Common myeloid progenitor, CD34-positive (primary cell): ENCODE results near the gene CCNYL1. TPM values are rescaled to one million over a fixed set of nuclear protein-coding genes. Genes with fewer than 3 reads are reported as not detected.
A peak's percentile ranks its signal among the peaks of the same experiment; 100 is the strongest.

Experiments
- CTCF ChIA-PET: fragments of 350-600 bp; sonication (Branson Sonifier 250); formaldehyde crosslinking; loops from one replicate; lab custom pipeline; 2021; ENCODE audit warnings: antibody characterized with exemption; lab: Charles Lee
- POLR2A ChIA-PET: fragments of 350-600 bp; sonication (Branson Sonifier 250); formaldehyde crosslinking; loops from one replicate; lab custom pipeline; 2021; ENCODE audit warnings: antibody characterized with exemption; lab: Charles Lee
- DNase-seq, 3 donors: peaks; one replicate each; pipeline versions ENCODE4 v3.0.0 to v3.0.0-alpha.2; 2013
- H3K27ac ChIP-seq, 2 experiments: 1 replicate in 1 of 2; 2 replicates in 1 of 2; pipeline ENCODE4 v1.7.0; 2013; ENCODE audit warnings: inconsistent platforms in 2 of 2, low read length in 2 of 2, mild to moderate bottlenecking in 2 of 2, low read depth in 1 of 2, moderate library complexity in 1 of 2; ENCODE audit not compliant: severe bottlenecking in 2 of 2, insufficient read depth in 1 of 2, poor library complexity in 1 of 2
- H3K27me3 ChIP-seq, 5 experiments: replicated peaks in 2 of 5; 1 replicate in 3 of 5; 2 replicates in 2 of 5; pipeline versions ENCODE4 v1.6.1 to v1.7.0; 2013; ENCODE audit warnings: low read length in 4 of 5, mild to moderate bottlenecking in 2 of 5, moderate library complexity in 2 of 5, inconsistent platforms in 1 of 5; ENCODE audit not compliant: insufficient read depth in 5 of 5, control insufficient read depth in 4 of 5
- H3K36me3 ChIP-seq, 4 experiments: 1 replicate in 2 of 4; 2 replicates in 2 of 4; pipeline versions ENCODE4 v1.6.1 to v1.7.0; 2013; ENCODE audit warnings: low read length in 3 of 4, control low read depth in 1 of 4, mild to moderate bottlenecking in 1 of 4; ENCODE audit not compliant: control insufficient read depth in 4 of 4, insufficient read depth in 4 of 4
- H3K4me1 ChIP-seq, 4 experiments: 1 replicate in 3 of 4; 2 replicates in 1 of 4; pipeline versions ENCODE4 v1.6.1 to v1.7.1; 2013; ENCODE audit warnings: low read length in 3 of 4, mild to moderate bottlenecking in 3 of 4, control low read depth in 1 of 4, inconsistent platforms in 1 of 4, moderate library complexity in 1 of 4; ENCODE audit not compliant: control insufficient read depth in 4 of 4, insufficient read depth in 4 of 4; ENCODE audit errors: control extremely low read depth in 1 of 4
- H3K4me3 ChIP-seq, 7 experiments: 1 replicate in 4 of 7; 2 replicates in 3 of 7; pipeline versions ENCODE4 v1.5.1 to v1.7.0; 2013; ENCODE audit warnings: mild to moderate bottlenecking in 7 of 7, low read length in 6 of 7, moderate library complexity in 6 of 7, inconsistent platforms in 2 of 7, low read depth in 2 of 7, control low read depth in 1 of 7; ENCODE audit not compliant: insufficient read depth in 4 of 7, control insufficient read depth in 1 of 7; ENCODE audit errors: extremely low read depth in 1 of 7
- H3K9me3 ChIP-seq, 5 experiments: 1 replicate in 4 of 5; 2 replicates in 1 of 5; pipeline versions ENCODE4 v1.6.1 to v1.7.1; 2013; ENCODE audit warnings: low read length in 4 of 5, mild to moderate bottlenecking in 2 of 5, inconsistent platforms in 1 of 5, low read depth in 1 of 5, moderate library complexity in 1 of 5; ENCODE audit not compliant: control insufficient read depth in 4 of 5, insufficient read depth in 2 of 5; ENCODE audit errors: control extremely low read depth in 1 of 5
- WGBS: methylation state at CpG from one replicate; pipeline ENCODE4 v1.1.5; 2013; ENCODE audit not compliant: insufficient coverage; 5-methylcytosine and 5-hydroxymethylcytosine counted together
- polyA plus RNA-seq: library from polyadenylated mRNA; unstranded; fragments of 120-200 nt; gene quantifications from one replicate; pipeline ENCODE4 v1.2.1, GENCODE V29; 2013

Gene CCNYL1
- 14.0 TPM for polyA plus RNA-seq

GRCh38 chr2:207710814-207711740, at the start of gene CCNYL1:
CCNYL1 (plus strand) TSS chr2:207711640; CDS start chr2:207711897, 257 bp downstream.
- WGBS: 0% methylated on average over 43 of the region's 60 CpGs

DNA sequence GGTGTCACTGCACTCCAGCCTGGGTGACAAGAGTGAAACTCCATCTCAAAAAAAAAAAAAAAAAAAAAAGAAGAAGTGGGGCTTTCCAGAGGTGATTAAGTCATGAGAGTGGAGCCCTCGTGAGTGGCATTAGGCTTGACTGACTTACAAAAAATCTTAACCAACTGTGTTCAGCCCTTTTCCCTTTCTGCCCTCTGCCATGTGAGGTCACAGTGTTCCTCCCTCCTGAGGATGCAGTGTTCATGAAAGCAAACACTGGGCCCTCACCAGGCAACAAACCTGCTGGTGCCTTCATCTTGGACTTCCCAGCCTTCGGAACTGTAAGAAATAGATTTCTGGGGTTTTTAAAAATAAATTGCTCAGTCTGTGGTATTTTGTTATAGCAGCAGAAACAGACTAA, 49.2 kb upstream of the CCNYL1 start:
- 80% methylated on average over 2 of the region's 2 CpGs for WGBS
- CTCF ChIA-PET: no interaction called here
- peak; percentile 44 to 77 (median 76) for DNase-seq
- Histone ChIP-seq H3K27me3 (no peaks in the 10 kb centered on the region), H3K9me3 (no peaks in the 10 kb centered on the region), H3K4me1 (peaks cover 0 to 2% (median 0%) of the 10 kb centered on the region in 4 experiments), H3K36me3 (no peaks in the 10 kb centered on the region), H3K27ac (no peak overlapping the region), H3K4me3 (no peak overlapping the region)
- POLR2A ChIA-PET: no interaction called here

More at GRCh38 chr2:207710814-207711740, at the start of gene CCNYL1:
- Histone ChIP-seq H3K27ac (peak within 1 kb of the TSS; percentile 52 to 88), H3K9me3 (no peaks in the 10 kb centered on the region), H3K27me3 (no peaks in the 10 kb centered on the region), H3K4me1 (peaks cover 0 to 26% (median 19%) of the 10 kb centered on the region in 4 experiments), H3K4me3 (peak within 1 kb of the TSS; percentile 55 to 98 (median 94)), H3K36me3 (no peaks in the 10 kb centered on the region)
- peak; percentile 99 to 100 (median 99) for DNase-seq
- ChIA-PET POLR2A (interaction anchor here (0.6 to 1.3 kb wide), 4 partner anchors 15 to 214 kb away, joined by 3 to 7 read pairs (median 4); partner anchors contain the start of gene METTL21A), CTCF (interaction anchor here (0.7 to 2.3 kb wide), 2 partner anchors 15 to 85 kb away, joined by 3 to 13 read pairs; partner anchors contain the start of gene METTL21A)

GRCh38 chr2:207663870-207664545, 47.4 kb upstream of the CCNYL1 start:
- POLR2A ChIA-PET: no interaction called here
- 71% methylated on average over 3 of the region's 5 CpGs for WGBS

DNA sequence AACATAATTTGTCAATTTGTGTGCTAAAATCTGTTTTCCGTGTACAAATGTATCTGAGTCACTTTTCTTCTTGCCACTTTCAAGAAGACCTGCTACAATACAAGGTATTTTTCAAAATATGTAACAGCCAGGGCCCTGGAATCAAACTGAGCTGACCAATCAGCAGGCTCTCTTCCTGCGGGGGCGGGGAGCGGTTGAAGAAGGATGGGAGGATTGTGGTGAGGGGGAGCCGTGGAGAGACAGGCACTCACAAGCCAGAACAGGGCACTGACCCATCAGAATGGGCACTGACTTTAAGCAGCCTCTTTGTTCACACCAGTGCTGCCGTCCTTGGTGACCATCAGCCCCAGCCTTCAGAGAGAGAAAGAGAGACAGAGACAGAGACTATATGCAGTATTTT, 40.6 kb upstream of the CCNYL1 start:
- Histone ChIP-seq H3K27ac (no peak overlapping the region), H3K9me3 (no peaks in the 10 kb centered on the region), H3K4me3 (no peak overlapping the region), H3K36me3 (no peaks in the 10 kb centered on the region), H3K4me1 (peaks cover 0 to 3% (median 1%) of the 10 kb centered on the region in 4 experiments), H3K27me3 (no peaks in the 10 kb centered on the region)
- CTCF ChIA-PET: no interaction called here
- no peak for DNase-seq
- POLR2A ChIA-PET: interaction anchor here (1.0 kb wide), 1 partner anchor 42 kb away, joined by 8 read pairs; no protein-coding TSS in a partner anchor
- WGBS: 98% methylated on average over 5 of the region's 6 CpGs

More at GRCh38 chr2:207663870-207664545, 47.4 kb upstream of the CCNYL1 start:
- CTCF ChIA-PET: no interaction called here
- Histone ChIP-seq H3K4me1 (peaks cover 0 to 3% (median 0%) of the 10 kb centered on the region in 4 experiments), H3K27ac (no peak overlapping the region), H3K9me3 (no peaks in the 10 kb centered on the region), H3K4me3 (no peak overlapping the region), H3K27me3 (no peaks in the 10 kb centered on the region), H3K36me3 (no peaks in the 10 kb centered on the region)
- no peak for DNase-seq

- no peak for DNase-seq
- no peaks in the 10 kb centered on the region for H3K9me3 ChIP-seq
- H3K36me3 ChIP-seq: no peaks in the 10 kb centered on the region
- ChIA-PET CTCF (no interaction called here), POLR2A (no interaction called here)
- H3K27ac ChIP-seq: no peak overlapping the region
- no CpG with 5 or more reads among the region's 2 CpGs for WGBS
- H3K27me3 ChIP-seq: no peaks in the 10 kb centered on the region
- peaks cover 0 to 2% (median 0%) of the 10 kb centered on the region in 4 experiments for H3K4me1 ChIP-seq
- no peak overlapping the region for H3K4me3 ChIP-seq
Observed at GRCh38 chr2:207673431-207673830, 38.0 kb upstream of the CCNYL1 start.

DNA sequence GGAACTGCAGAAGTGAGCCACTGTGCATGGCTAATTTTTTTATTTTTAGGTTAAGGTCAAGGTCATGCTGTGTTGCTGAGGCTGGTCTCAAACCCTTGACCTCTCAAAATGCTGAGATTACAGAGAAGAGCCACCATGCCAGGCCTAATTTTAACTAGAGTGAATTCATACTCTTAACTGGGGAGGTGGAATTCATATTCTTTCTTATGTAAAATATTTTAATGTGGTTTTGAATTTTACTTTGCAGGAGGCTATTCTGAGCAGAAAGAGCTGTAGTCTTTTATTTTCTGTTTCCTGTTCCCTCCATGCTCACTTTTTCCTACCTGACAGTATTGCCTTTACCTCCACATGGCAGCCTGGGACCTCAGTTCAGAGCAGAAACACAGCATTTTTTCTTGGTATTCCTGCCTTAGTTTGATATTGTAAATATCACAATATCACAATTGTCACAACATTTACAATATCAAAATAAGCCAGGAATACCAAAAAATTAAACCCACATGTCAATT, 37.1 kb upstream of the CCNYL1 start:
- DNase-seq: no peak
- Histone ChIP-seq H3K9me3 (no peaks in the 10 kb centered on the region), H3K27me3 (no peaks in the 10 kb centered on the region), H3K4me3 (no peak overlapping the region), H3K36me3 (no peaks in the 10 kb centered on the region), H3K4me1 (peaks cover 0 to 2% (median 0%) of the 10 kb centered on the region in 4 experiments), H3K27ac (no peak overlapping the region)
- ChIA-PET POLR2A (no interaction called here), CTCF (interaction anchor here (0.8 to 2.2 kb wide), 2 partner anchors 13 to 20 kb away, joined by 3 to 5 read pairs; no protein-coding TSS in a partner anchor)
